ENCODE data around the gene PRMT9. TPM values are rescaled to one million over a fixed set of nuclear protein-coding genes. Genes with fewer than 3 reads are reported as not detected.

Gene PRMT9
- total RNA-seq, 1 experiment from 2014 or later: 10.5 TPM

DNA sequence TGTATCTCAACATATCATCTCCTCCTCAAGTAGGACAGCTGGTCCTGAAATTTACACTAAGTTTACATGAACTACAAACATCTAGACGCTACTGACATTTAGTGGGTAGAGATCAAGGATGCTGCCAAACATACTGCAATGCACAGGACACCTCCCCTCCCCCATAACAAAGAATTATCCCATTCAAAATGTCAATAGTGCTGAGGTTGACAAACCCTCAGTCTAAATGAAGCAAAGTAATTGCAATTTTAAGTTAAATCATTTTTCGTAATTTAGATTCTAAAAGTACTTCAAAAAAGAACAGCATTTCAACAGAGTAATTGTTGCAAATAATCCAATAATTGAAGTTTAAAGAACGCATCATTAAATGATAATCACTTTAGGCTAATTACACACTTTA is 1.2 kb downstream of the PRMT9 start:
- peak overlapping the region; percentile 83 to 87 for H3K4me3 Mint-ChIP-seq
- peaks cover 19 to 21% of the 10 kb centered on the region in 2 experiments for H3K4me1 Mint-ChIP-seq

More for the DNA sequence above, 1.2 kb downstream of the PRMT9 start:
- H3K4me1 ChIP-seq (ENCODE audit: insufficient read depth, low read length): no peaks in the 10 kb centered on the region
- no peak overlapping the region for H3T11ph ChIP-seq (ENCODE audit: low read length)
- no peak overlapping the region for H2AK5ac ChIP-seq (ENCODE audit: insufficient read length, low read length)
- no peak overlapping the region for H4K8ac ChIP-seq (replicated peaks; ENCODE audit: insufficient read length, low read depth, low read length)
- H2BK15ac ChIP-seq (ENCODE audit: low read depth, low read length): no peak overlapping the region
- H4K5ac ChIP-seq (ENCODE audit: insufficient read length, low read depth, low read length): no peak overlapping the region
- no peak overlapping the region for H2AFZ ChIP-seq (ENCODE audit: low read length)
- peaks cover 8% of the 10 kb centered on the region for H3K23me2 ChIP-seq (ENCODE audit: insufficient read length, low read depth, low read length, poor library complexity, severe bottlenecking)
- H3K14ac ChIP-seq (ENCODE audit: insufficient read depth, low read length): no peak overlapping the region
- H4K91ac ChIP-seq (ENCODE audit: insufficient read length, low read depth, low read length): no peak overlapping the region
- H3K4me2 ChIP-seq (ENCODE audit: insufficient read depth, insufficient read length, low read length): peak overlapping the region; percentile 64
- H3K23ac ChIP-seq (ENCODE audit: insufficient read length, low read depth, low read length): no peak overlapping the region
- no peaks in the 10 kb centered on the region for H3K9me3 ChIP-seq (ENCODE audit: control insufficient read depth, low read depth, low read length)
- no peak overlapping the region for H3K18ac ChIP-seq (ENCODE audit: insufficient read length, low read depth, low read length)
- H3K79me1 ChIP-seq (ENCODE audit: insufficient read depth, low read depth, low read length, poor library complexity, severe bottlenecking): peaks cover 5% of the 10 kb centered on the region
- no peak overlapping the region for H3K4ac ChIP-seq (ENCODE audit: low read depth, low read length)
- H3K79me2 ChIP-seq (ENCODE audit: insufficient read depth, low read length): peaks cover 3% of the 10 kb centered on the region; the same call in 1 of the 2 replicates
- no peak overlapping the region for H3K9ac ChIP-seq (ENCODE audit: extremely low read depth, insufficient read length, low read length)
- H2BK20ac ChIP-seq (ENCODE audit: low read depth, low read length, poor library complexity, severe bottlenecking): no peak overlapping the region
- H3K27ac Mint-ChIP-seq: no peak overlapping the region
- H3K9me3 Mint-ChIP-seq: peaks cover 0 to 4% of the 10 kb centered on the region in 2 experiments; a peak in 2 of 5 replicates
- no peak overlapping the region for H2BK5ac ChIP-seq (ENCODE audit: insufficient read length, low read length)
- peaks cover 3 to 15% (median 8%) of the 10 kb centered on the region in 3 experiments; a peak in 6 of 7 replicates for H3K36me3 Mint-ChIP-seq (ENCODE audit: insufficient read depth in 1 of 3, low read depth in 3 of 3)
- no CpG with 5 or more reads among the region's 3 CpGs for WGBS (ENCODE audit: extremely low coverage, insufficient read length, low lambda C conversion rate)
- DNase-seq: no peak
- TF ChIP-seq, protein P1, sequence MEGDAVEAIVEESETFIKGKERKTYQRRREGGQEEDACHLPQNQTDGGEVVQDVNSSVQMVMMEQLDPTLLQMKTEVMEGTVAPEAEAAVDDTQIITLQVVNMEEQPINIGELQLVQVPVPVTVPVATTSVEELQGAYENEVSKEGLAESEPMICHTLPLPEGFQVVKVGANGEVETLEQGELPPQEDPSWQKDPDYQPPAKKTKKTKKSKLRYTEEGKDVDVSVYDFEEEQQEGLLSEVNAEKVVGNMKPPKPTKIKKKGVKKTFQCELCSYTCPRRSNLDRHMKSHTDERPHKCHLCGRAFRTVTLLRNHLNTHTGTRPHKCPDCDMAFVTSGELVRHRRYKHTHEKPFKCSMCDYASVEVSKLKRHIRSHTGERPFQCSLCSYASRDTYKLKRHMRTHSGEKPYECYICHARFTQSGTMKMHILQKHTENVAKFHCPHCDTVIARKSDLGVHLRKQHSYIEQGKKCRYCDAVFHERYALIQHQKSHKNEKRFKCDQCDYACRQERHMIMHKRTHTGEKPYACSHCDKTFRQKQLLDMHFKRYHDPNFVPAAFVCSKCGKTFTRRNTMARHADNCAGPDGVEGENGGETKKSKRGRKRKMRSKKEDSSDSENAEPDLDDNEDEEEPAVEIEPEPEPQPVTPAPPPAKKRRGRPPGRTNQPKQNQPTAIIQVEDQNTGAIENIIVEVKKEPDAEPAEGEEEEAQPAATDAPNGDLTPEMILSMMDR (conservative IDR thresholded peaks at IDR 0.05): no peak
- H3K27ac ChIP-seq (ENCODE audit: insufficient read length, low read depth, low read length): no peak overlapping the region
- peaks cover 9% of the 10 kb centered on the region for H3K27me3 Mint-ChIP-seq (ENCODE audit: low read depth)
- no peaks in the 10 kb centered on the region for H4K20me1 ChIP-seq (ENCODE audit: control insufficient read depth, insufficient read depth, insufficient read length)
- no peak overlapping the region for H2BK120ac ChIP-seq (ENCODE audit: low read depth, low read length, poor library complexity, severe bottlenecking)
- no peak overlapping the region for H2BK12ac ChIP-seq (ENCODE audit: insufficient read length, low read depth, low read length)
- H3K27me3 ChIP-seq (ENCODE audit: insufficient read depth, low read length): no peaks in the 10 kb centered on the region
- no peak overlapping the region for H3K56ac ChIP-seq (ENCODE audit: insufficient read length, low read depth, low read length)

All from H9 (cell line).